ENCODE measurements around the gene NAXD.
"Not testable (repeated sequence)": the region's sequence is repeated elsewhere in the genome, so short reads cannot be mapped to it uniquely, and the experiment has no call there.

The NAXD gene

DNA sequence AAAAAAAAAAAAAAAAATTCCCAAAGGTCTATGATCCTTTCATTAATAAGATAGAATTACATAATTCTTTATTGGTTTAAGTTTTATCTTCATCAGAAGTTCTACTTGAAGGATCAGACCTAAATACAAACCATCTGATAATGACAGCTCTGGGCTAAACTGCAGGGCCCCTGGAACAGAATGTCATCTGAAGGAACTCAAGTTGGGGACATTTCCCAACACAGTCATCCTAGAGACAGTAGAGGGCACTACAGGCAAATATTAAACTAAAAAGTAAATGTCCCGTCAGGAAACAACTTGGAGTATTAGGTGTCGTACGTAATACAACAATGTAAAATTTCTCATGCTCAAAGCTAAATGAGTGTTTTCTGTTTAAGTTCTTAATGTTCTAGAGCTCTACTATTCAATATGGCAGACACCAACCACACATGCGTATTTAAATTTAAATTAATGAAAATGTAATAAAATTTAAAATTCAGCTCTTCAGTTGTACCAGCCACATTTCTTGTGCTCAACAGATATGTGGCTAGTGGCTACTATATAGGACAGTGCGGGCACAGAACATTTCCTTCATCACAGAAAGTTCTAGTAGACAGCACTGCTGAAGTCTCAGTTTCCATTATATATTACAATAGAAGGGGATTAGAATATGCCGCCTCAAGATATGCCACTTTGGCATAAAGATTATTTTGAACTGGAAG, 21.8 kb upstream of the NAXD start:
- peak; percentile 53 for DNase-seq (ENCODE audit: low spot score)

DNA sequence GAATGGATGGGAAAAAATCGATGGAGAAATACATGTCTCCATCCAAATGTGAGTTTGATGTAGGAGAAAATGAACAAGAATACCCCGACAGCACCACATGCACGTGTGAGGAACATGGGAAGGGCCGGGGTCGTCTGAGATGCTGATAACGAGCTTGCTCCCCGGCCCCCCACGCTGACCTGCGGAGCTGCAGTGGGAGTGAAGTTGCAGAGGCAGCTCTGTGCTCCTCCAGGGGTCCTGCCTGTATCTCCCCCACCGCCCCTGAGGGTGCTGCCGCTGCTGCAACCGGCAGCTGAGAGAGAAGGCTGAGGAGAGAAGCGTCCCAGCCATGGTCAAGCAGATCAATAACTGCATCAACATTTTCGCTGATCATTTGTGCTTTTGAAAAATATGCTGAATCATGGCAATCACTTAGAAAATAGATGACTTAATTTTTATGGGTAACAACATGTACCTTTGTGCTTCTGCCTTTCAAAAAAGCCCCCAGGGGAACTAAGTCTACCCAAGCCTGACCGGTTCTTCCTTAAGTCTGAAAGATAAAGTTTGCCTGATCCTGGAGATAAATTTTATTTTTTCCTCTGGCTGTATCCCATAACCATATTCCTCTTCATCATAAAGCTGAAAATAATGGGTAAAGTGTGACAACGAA, 18.2 kb upstream of the NAXD start:
- DNase-seq (ENCODE audit: low spot score): no peak

DNA sequence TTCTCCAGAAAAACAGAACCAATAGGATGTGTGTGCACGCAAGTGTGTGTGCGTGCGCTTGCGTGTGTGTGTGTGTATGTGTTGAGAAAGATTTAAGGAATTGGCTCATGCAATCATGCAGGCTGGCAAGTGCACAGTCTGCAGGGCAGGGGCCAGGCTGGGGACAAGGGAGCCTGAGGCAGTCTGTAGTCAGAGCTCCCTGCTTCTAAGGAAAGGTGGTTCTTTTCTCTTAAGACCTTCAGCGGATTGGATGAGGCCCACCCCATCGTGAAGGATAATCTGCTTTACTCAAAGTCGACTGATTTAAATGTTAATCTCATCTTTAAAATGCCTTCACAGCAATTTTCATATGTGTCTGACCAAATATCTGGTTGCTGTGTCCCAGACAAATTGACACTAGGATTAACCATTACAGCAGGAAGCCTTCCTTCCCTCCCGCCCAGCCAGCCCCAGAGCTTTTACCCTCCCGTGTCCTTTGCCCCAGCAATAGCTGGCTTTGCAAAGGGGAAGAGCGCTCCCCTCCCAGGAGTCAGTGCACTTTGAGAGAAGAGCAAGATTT, 15.0 kb upstream of the NAXD start:
- DNase-seq (ENCODE audit: low spot score): no peak

DNA sequence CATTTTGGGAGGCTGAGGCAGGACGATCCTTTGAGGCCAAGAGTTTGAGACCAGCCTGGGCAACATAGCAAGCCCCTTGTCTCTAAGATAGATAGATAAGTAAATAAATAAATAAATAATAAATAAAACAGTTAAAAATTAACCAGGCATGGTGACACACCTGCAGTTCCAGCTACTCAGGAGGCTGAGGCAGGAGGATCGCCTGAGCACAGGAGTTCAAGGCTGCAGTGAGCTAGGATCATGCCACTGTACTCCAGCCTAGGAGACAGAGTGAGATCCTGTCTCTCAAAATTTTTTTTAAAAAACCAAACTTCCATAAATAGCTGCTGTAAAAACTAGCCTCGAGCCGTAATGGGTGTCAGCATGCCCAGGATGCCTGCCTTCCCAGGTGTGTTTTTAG, 14.4 kb upstream of the NAXD start:
- no peak for DNase-seq (ENCODE audit: low spot score)

DNA sequence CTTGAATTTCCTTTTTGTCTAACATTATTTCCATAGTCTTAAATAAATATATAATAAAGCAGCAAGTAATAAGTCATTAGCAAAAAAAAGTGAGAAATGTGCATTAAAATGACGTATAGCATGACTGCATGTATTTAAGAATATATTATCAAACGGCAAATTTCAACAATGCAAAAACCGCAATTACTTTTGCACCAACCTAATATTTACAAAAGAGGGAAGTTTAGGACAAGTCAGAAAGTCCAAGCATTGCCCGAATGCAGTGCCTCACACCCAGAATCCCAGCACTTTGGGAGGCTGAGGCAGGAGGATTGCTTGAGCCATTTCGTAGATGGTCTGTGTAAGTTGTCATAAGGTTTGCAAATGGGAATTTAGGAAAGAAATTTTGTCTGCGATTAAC, 10.2 kb upstream of the NAXD start:
- no peak for DNase-seq (ENCODE audit: low spot score)

DNA sequence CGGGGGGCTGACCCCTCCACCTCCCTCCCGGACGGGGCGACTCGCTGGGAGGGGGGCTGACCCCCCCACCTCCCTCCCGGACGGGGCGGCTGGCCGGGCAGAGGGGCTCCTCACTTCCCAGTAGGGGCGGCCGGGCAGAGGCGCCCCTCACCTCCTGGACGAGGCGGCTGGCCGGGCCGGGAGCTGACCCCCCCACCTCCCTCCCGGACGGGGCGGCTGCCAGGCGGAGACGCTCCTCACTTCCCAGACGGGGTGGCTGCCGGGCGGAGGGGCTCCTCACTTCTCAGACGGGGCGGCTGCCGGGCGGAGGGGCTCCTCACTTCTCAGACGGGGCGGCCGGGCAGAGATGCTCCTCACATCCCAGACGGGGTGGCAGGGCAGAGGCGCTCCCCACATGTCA, 9.1 kb upstream of the NAXD start:
- DNase-seq (ENCODE audit: low spot score): not testable (repeated sequence)

DNA sequence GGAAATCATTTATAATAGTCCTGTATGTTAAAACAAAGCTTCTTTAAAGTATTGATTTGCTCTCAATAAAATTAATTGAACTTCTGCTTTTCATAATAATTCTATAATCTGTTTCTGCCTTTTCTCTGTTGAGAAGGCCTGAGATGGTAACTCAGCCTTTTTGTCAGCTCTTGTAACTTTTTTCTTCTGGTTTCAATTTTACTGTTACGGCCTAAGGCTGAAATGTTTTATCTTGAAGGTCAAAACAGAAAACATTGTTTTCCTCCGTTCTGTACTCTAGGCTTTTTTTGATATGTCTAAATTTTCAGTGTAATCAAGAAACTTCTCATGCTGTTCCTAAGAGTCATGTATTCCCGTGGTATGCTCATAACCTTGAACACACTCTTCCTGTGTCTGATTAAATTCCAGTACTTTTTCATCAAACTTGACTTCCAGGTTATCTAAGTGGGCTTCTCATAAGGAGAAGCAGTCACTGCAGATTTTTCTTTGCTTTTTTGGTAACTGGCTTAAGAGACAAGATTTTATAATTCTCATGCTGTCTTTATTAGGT, 7.6 kb upstream of the NAXD start:
- no peak for DNase-seq (ENCODE audit: low spot score)

DNA sequence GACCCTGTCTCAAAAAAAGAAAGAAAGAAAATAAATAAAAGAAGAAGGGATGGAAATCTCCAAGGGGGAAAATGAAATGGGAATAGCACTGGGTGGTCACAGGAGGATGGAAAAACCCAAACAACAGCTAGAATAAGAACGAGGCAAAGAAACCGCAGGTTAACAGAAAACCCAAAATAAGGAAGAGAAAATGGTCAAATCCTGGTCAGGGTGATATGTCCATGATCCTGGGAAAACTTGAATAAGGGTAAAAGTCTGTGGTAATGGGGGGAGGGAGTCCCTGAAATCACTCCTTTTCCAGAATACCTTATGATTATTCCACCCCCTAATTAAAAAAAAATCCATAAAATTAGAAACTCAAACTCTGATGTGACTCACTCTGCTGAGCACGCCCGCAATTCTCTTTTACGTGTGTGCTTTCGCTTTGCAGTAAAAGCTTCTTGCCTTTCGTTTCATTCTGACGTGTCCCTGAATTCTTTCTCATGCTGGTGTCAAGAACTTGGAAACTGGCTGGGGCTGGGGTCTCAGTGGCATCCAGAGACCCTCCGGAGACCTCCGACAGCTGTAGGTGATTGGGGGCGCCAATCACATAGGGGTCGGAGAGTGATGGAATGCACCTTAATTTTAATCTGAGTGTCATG, 4.3 kb upstream of the NAXD start:
- DNase-seq (ENCODE audit: low spot score): no peak

DNA sequence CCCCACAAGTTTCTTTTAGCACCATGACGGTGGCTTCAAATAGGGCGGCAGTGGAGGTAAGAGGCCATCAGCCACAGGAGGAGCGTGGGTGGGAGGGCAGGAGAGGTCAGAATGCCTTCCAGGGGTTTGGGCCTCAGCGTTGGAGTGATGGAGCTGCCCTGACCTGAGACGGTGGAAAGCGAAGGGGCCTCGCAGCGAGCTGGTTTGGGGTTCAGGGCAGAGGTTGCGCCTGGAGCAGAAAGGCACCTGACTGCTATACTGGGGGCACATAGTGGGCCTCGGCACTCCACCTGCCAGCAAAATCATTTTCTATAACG, 382 bp upstream of the NAXD start:
- no peak for DNase-seq (ENCODE audit: low spot score)

DNA sequence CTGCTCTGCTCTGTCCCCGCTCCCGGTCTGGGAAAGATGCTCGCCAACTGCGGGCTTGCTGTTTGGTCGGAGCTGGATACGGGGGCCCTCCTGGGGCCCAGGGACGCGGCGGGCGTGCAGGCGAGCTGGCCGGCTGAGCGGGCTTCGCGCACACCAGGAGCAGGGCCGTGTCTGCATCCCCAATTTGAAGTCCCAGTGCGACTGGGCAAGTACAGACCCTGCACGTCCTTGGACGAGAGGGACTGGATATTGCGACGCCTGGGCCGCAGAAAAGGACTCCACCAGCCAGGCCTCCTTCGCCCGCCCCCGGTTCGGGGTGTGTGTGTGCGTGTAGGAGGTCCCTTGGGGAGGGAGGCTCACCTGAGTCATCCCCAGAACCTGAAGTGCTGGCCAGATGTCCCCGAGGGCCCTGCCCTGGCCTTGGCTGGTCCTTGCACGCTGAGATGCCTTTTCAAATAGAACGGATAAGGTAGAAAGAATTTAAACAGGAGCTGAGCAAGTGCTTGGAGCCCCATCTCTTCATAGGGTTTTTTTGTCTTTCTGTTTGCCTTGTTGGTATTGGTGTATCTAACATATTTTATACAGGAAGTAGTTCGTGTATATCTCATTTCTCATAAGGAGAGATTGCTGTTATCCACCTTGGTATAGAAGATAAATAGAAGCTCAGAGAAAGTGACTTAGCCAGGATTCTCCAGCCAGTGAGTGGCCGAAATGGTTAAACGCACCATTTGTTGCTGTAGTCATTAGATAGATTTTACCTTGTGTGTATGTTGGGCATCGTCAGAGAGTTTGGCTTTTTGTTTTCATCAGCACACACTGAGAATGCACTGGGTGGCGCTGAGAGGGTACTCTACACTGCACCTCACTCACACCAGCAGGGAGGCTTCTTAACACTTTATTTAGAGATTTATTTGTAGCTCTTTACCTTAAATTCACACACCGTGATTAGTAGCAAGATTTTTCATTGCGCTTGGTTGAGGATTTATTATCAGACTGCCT, 1.1 kb downstream of the NAXD start:
- no peak for DNase-seq (ENCODE audit: low spot score)

DNA sequence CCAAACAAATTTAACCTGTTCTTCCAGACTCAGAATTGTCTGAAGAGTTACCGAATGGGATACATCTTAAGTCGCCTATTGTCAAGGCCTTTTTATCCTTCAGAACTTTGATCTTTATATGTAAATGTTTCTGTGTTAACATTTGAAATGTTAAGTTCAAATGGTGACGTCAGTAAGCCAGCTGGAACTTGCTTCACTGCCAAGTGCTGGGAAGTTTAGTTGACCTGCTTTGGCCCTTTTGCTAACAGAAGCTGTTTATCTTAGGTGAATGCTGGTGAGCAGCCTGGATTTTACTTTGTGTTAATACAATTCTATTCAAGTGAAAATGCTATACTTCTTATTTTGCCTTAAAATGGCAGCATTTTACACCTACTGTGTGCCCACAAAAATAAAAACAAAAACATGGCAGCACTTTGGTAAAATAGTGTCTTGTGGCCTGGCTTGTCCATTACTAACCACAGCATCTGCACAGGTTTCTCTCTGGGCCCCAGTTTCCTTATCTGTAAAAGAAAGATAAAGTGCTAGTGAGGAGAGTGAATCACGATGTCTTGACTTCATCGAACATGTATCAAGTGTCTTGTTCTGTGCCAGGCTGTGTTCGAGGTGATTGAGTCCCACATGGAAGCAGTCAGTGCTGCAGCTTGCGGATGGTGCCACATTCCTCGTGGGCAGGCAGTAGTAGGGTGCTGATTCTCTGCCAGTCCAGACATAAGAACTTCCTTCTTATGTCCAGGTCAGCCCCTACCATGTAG, 2.2 kb downstream of the NAXD start:
- peak; percentile 19 for DNase-seq (ENCODE audit: low spot score)

DNA sequence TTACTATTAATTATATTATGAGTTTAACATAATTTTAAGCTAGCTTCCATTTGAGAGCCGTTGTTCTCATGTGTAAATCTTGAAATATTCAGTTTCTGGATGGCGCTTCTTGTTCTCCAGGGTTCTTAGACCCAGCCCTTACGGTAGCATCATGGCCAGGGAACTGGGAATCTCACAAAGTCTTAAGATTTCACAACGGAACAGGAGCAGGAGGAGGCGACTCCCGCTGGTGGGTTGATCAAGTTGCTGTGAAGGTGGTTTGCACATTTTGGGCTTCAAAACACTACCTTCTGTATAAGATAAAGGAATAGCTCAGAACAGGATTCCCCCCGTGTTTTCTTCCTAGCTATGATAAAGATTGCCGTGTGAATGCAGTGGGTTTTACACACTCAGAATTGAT, 2.8 kb downstream of the NAXD start:
- no peak for DNase-seq (ENCODE audit: low spot score)

DNA sequence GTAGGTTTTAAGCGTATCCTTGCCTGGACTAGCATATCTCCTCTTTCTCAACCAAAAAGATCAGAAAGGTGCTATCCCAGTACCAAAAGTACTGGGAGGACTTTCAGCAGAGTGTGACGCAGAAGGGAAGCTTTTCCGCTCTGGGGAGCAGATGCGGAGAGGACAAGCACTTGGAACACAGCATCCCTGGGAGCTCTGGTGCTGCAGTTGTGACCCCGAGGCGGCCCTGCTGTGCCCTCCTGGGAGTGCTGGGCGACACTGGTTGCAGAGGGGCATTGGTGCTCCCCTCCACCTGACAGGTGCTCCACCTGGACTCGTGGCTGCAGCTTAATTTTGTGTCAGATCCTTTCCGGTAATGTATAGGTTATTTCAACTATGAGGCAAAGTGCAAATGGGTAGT, 3.4 kb downstream of the NAXD start:
- DNase-seq (ENCODE audit: low spot score): no peak

DNA sequence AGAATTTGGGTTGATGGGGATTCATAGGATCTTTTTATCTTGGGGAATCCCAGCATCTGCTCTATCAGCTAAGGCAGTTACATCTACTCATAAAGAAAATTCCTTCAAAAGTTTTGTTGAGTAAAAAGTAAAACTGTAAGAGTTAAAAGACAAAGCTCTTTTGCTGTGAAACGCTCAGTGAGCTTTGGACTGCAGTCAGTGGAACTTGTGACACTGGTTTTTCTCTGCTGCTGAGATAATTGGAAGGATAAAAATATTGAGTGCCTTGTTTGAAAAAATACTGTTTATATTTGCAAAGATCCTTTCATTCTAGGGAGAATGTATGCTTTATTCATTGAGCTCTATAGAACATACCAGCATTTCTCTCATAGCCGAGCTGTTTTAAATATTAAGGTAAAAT, 5.3 kb downstream of the NAXD start:
- DNase-seq (ENCODE audit: low spot score): no peak

DNA sequence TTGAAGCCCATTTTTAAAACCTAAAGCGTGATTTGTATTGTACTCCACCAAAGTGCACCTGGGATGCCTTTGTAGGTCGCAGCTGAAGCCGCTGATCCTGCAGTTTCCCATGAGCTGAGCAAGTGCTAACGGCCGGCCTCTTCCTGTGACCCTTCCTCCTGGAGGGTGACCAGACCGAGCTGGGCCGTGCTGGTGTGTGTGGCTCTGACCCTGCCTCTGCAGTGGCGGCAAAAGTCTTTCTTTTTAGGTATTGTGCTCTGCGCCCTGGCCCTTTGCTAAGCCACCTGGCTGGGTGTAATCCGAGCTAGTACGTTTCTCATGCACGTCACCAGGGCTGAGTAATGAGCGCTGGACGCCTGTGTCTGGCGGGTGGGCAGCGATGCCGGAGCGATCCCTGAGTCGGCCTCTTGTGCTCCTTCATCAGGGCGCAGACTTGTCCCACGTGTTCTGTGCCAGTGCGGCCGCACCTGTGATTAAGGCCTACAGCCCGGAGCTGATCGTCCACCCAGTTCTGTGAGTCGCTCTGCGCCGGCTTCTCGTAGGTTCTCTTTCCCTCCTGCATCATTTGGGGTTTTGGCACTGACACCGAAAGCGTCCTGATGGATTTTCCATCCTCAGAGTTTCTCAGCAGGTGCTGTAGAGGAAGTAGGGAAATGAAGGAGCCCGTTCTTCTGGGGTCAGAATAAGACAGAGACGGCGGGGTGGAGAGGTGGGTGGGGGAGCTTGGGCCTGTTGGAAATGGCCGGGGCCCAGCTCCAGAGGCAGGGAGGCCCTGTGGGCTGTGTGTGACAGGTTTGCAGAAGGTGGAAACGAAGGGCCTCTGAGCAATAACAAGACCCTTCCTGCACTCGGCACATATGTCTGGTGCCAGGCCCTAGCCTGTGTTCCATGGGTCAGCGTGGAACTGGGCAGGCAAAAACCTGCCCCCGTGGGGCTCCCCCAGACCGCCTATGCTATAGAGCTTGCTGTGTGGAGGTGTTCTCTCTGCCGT, 9.7 kb downstream of the NAXD start:
- no peak for DNase-seq (ENCODE audit: low spot score)

DNA sequence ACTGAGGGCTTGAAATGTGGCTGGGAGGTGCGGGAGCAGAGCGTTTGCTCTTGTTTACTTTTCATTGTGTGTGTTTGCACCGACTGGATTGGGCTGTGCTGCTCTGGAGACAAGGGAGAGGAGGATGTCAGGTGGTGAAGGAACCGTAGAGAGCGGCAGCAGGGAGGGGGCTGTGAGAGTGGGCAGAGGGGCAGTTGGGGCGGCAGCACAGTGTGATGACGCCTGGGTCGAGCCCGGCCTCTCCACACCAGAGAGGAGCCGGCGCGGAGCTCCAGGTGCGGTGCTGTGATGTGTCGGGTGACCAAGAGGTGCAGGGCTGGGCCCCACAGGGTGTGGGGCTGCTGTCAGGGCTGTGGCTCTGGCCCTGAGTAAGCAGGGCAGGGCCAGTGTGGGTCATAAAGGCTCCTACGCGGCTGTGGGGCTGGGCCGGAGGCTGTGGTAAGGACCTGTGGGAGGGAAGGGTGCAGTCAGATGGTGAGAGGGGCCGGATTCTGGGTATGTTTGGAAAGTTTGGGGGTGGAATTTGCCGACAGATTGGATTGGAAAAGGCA, 10.5 kb downstream of the NAXD start:
- DNase-seq (ENCODE audit: low spot score): no peak

DNA sequence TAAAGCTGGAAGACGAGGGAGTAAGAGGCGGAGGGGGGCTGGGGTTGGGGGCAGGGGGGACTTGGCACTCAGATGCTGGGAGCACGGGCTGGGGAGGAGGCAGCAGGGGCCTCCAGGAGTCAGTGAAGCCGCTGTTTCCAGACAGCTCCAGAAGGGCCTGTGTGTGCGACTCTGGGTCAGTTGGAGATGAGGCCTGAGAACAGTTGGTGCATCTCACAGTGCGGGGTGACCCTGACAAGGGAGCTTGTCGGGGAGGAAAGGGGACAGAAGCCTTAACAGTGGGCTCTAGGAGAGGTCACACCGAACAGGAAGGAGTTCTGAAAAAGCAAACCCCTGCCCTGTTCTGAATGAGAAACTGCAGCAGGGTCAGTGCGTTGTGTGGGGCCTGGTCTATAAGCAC, 11.2 kb downstream of the NAXD start:
- no peak for DNase-seq (ENCODE audit: low spot score)

DNA sequence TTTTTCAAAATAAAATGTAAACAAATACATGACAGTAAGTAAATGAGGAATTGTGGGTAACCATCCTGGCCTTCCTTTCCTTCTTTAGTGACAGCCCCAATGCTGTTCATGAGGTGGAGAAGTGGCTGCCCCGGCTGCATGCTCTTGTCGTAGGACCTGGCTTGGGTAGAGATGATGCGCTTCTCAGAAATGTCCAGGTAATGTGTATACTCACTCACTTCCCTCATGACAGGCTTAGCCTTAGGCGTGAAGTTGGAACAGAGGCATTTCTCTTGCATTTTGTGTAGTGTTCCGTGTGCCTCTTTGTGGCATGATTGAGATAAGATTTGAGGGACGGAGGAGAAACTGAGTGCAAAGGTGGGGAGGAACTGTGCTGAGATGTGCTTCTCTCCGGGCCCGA, 12.0 kb downstream of the NAXD start:
- no peak for DNase-seq (ENCODE audit: low spot score)

DNA sequence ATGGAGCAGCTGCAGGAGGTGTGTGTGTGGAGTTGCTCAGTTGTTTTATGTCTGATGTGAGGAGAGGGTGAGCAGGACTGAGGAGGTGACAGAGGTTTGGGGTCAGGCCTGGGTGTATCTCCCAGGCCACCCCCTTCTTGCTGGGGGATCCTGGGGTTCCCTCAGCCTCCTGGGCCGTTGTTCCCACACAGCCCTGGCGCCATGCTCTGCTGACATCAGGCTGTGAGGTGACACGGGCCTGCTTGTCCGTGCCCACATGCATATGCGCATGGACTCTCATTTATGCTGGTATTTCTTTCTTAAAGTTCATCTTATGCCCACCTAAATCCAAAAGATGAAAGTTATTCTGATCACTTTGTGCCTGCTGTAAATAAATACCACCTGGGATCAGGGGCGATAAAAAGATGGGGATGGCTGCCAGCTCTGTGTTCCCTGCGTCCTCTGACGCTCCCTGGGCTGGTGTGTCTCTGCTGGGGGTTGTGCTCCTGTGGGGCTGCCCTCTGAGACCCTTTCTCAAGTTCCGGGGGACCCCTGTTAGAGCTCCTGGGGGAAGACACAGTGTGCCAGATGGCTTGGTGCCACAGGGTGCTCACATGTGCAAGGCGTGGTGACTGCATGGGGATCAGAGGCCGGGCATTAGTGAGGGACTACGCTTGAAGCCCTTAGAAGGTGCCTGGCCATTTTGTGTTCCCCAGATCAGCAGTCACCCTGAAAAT, 12.6 kb downstream of the NAXD start:
- DNase-seq (ENCODE audit: low spot score): no peak
